HG03571 (cell line): Measurements from ENCODE around the gene SLC6A13.

Experiments
- ATAC-seq: cut with Tn5 transposase; IDR thresholded peaks from one replicate; pipeline ENCODE4 v1.9.1; 2021; ENCODE audit not compliant: unreplicated experiment

Gene SLC6A13

GRCh38 chr12:179885-180284 lies 82.8 kb downstream of the SLC6A13 start:
- no peak for ATAC-seq

DNA sequence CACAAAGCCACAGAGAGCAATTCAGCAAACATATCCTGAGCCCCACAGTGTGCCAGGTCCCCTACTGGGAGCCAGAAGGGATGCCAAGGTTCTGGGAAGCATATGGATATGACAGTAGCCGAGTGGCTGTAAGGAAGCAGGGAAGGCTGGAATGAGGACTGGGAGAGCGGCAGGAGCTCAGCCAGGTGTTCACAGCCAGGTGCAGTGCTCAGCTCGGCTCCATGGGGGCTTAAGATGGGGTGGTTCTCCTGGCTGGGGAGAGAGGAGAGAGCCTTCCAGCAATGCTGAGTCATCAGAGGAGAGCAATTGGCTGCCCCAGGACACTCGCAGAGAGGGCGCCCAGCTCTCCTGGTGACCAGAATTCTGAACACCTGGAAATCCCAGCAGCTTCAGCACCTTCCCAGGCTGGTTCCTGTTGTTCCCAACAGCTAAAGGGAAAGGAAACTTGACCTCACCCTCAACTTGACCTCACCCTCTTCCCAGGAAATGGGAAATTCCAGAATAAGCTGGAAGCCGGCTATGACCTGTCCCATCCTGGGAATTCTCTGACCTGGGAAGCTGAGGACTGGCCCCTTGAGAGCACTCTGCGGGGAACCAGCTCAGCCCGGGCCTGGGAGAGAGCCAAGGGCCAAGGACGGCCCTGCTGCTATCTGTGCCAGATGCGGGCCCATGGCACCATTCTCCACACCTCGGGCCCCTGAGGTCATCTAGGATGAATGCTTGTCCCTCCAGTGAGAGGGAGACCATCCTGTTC lies 83.3 kb downstream of the SLC6A13 start:
- ATAC-seq = no peak

GRCh38 chr12:178829-179109 lies 83.9 kb downstream of the SLC6A13 start:
- ATAC-seq = no peak

- ATAC-seq = no peak
These were observed 84.4 kb downstream of the SLC6A13 start for GRCh38 chr12:177980-178828.

DNA sequence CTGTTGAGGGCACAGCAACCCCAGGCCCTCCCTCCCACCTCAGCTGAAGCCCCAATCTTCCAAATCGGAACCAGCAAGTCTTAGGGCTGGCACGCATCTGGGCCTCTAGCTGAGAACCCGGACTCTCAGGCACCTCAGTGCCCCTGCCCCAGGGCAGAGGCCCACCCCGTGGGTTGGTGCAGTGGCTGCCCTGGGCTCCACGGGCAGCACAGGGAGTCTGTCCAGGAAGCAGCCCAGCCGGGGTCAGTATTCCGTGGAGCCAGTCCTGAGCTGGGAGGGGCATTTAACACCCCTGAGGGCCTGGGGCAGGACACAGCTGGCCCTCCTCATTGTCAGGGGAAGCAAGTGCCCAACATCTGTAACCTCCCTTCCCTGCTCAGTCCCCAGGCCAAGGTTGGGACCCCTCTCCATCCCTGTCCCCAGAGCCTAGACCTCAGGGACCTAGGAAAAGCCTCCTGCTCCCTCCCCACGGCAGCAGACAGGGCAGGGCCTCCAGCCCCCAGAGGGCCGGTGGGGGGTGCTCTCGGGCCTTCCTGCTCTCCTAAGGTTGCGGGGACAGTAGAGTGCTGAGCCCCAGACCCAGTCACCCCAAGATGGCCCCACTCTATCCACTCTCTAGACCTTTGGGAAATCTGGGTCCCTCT lies 85.2 kb downstream of the SLC6A13 start:
- no peak for ATAC-seq

GRCh38 chr12:176321-177181 lies 86.1 kb downstream of the SLC6A13 start:
- ATAC-seq = no peak

GRCh38 chr12:175759-176158 lies 86.9 kb downstream of the SLC6A13 start:
- ATAC-seq = no peak

DNA sequence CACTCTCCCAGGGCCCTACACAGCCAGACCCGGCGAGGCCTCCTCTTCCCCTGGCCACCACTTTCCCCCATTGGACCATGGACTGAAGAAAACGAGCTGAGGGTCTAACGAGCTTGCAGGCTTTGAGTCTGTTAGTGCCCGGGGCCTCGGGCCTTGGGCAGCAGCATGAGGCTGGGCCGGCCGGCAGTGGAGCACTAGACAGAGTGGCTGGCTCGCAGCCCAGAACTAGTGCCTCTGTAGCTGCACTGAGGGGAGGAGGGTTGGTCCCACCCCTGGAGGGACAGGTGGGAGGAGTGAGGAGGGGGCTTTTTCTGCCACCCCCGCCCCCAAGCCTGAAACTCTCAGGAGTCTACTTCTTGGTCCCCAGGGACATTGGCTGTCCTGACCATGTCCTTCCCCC lies 87.4 kb downstream of the SLC6A13 start:
- no peak for ATAC-seq

- no peak for ATAC-seq
These were observed 88.0 kb downstream of the SLC6A13 start for GRCh38 chr12:174596-174995.

- no peak for ATAC-seq
These were observed 88.5 kb downstream of the SLC6A13 start for GRCh38 chr12:174124-174523.

DNA sequence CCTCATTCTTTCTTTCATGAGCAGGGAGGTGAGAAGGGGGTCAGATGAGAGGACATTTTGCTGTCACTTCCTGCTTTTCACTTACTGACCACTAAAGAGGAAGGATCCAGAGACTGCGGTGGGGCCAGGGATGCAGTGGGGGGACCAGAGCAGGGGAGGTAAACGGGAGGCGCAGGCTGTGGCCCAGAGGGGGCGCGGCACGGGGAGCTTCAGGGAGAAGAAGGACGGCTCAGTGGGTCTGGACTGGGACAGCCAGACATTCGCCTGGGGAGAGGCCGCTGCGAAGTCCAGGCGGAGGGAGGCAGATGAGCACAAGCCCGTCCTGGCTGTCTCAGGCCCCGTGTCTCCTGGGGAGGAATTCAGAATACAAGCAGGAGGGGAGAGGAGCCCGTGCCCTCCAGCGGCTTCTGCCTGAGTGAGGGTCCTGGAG lies 89.9 kb downstream of the SLC6A13 start:
- no peak for ATAC-seq

GRCh38 chr12:171743-172676 lies 90.6 kb downstream of the SLC6A13 start:
- ATAC-seq = no peak

- no peak for ATAC-seq
These were observed 91.4 kb downstream of the SLC6A13 start for GRCh38 chr12:171276-171675.
